DMS79 (cell line): ENCODE results near the gene PHKA1.
"Not testable (repeated sequence)": the region's sequence is repeated elsewhere in the genome, so short reads cannot be mapped to it uniquely, and the experiment has no call there.

ENCODE experiments used
- DNase-seq: peaks from one replicate; lab custom pipeline; 2025; lab: John Stamatoyannopoulos, UW

PHKA1 gene

DNA sequence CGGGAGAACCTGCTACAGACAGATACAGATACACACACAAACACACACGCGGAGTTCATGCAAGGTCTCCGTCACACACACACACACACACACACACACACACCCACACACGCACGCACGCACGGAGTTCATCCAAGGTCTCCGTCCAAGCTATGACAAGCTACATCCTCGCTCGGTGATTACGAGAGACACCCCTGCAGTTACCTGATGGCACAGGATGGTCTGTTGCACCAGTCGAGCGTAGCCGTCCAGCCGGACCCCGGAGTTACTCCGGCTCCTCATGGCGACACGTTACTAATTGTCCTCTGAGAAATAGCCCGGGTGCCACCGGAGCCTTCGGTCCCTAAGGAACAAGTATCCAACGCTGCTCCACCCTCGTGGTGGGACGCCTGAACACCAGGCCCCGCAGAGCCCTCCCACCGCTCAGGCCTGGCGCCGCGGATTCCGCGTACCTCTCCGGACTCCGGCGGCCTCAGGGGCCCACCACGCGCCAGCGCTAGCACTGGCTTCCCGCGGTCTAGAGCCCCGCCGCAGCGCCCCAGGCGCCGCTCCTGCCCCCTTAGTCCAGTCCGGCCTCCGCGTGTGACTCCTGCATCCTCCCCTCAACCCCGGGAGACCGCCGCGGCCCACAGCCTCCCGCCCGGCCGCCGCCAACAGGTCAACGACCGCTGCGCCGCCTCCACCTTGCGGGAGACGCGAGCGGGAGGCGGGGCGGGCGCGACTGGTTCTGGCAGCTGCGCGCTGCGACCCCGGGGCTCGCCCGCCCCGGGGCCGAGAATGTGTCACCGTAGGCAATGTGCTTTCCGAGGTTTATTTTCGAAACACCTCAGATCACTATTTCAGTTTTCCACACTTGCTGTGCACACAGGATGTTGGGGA is at the start of gene PHKA1:
TSS of gene PHKA1 (minus strand) at position 708 of the 879 bp plus-strand sequence. CDS start at position 282, 426 bp downstream.
- peak; percentile 4 for DNase-seq

DNA sequence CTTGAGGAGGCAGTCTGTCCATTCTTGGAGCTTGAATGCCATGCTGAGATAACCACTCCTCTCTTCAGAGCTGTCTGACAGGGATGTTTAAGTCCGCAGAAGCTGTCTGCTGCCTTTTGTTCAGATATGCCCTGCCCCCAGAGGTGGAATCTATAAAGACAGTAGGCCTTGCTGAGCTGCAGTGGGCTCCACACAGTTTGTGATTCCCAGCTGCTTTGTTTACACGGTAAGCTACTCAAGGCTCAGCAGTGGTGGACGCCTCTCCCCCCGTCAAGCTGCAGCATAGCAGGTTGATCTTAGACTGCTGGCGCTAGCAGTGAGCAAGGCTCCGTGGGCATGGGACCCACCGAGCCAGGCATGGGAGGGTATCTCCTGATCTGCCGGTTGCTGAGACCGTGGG is 46.3 kb upstream of the PHKA1 start:
- not testable (repeated sequence) for DNase-seq

DNA sequence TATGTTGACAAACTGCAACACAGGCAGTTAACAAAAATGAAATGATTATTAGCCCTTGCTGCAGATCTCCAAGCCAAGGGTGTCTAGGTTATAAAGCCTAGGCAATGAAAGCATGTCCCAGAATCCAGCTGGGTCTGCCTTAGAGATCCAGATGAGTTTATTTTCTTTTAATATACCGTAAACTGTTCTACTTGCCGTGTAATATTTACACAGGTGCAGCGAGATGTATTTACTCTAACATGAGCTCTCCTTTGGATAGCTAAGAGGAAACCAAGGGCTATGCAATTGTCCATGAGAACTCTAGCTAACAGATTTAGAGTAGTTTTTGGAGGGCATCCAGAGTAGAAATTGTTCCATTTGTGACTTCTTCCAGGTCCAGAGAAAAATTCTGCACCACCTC is 34.4 kb upstream of the PHKA1 start:
- DNase-seq = not testable (repeated sequence)

DNA sequence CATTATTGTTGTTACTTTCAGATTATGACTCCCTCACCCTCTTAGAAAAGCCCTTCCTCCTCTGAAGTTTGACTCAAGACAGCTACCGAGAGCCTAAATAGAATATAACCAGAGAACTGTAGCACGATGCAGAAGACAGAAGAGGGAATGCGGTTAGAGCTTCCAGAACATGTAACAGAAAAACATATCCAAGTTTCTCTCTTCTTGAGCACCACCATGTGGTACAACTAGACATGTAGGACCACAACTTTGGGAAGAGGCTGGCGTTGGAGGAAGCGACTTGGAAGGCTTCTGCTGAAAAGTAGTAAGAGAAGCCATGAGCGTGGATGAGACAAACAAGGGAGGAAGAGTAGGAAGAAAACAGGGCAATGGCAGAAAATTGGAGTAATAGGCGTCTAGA is 31.4 kb upstream of the PHKA1 start:
- not testable (repeated sequence) for DNase-seq

DNA sequence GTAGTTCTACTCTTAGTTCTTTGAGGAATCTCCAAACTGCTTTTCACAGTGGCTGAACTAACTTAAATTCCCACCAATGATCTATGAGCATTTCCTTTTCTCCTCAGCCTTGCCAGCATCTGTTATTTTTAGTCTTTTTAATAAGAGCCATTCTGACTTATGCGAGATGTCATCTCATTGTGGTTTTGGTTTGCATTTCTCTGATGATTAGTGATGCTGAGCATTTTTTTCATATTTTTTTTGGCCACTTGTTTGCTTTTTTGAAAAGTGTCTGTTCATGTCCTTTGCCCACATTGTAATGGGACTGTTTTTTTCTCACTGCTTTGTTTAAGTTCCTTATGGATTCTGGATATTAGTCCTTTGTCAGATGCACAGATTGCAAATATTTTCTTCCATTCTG is 21.5 kb upstream of the PHKA1 start:
- no peak for DNase-seq

DNA sequence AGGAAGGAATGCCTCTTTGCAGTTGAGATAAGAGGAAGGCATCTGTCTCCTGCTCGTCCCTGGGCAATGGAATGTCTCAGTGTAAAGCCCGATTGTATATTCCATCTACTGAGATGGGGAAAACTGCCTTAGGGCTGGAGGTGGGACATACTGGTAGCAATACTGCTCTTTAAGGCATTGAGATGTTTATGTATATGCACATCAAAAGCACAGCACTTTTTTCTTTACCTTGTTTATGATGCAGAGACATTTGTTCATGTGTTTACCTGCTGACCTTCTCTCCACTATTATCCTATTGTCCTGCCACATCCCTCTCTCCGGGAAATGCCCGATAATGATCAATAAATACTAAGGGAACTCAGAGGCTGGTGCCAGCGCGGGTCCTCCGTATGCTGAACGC is 19.5 kb upstream of the PHKA1 start:
- not testable (repeated sequence) for DNase-seq

DNA sequence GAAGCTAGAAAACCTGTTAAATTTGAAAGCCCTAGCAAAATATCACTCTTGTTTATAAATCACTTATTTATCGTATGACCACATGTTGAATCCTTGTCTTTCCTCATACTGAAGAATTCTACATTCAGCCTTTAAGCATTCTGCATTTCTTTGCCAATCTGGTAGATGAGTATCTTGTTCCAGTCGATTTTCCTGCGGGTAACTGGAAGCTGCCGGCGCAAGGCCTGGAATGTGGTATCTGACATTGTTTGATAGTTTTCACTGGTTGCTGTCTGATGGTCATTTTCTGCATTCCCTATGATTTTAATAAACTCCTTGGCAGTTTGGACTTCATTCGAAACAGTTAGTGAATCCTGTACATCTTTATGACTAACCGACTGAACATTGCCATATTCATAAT is 13.7 kb upstream of the PHKA1 start:
- no peak for DNase-seq

DNA sequence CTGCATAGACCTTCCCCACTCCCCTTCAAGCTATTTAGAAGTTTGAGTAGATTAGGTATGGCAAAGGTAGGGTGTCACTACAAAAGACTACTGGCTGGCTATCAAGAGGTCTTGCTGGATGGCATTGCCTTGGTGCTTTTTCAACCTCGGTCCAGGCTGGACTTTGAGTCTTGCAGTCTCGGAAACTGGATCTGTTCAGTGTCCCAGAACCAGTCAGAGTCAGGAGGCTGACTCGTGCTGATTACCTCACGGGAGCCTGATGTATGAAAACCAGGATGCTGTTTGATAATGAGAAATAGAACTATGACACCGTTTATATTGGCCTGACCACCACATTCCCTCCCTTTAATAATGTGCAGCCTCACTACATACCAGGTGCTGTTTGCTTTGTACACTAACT is 2.7 kb upstream of the PHKA1 start:
- no peak for DNase-seq

DNA sequence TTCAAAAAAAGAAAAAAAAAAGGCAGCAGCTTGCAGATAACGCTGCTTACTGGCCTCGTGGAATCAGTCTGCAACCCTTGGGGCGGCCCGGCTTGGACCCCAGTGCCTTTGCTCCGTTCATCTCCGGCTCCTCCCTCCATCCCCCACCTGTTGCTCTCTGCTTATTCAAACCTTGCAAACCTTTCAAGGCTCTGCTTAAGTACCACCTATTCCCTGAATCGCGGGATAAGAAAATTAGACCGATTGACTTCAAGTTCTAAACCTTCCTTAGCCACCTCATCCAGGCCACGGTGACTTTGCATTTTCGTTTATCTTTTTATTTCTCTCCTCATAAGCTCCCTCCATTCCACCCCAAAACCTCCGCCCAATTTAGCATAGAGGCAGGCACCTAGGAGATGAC is 1.4 kb upstream of the PHKA1 start:
- DNase-seq = no peak

DNA sequence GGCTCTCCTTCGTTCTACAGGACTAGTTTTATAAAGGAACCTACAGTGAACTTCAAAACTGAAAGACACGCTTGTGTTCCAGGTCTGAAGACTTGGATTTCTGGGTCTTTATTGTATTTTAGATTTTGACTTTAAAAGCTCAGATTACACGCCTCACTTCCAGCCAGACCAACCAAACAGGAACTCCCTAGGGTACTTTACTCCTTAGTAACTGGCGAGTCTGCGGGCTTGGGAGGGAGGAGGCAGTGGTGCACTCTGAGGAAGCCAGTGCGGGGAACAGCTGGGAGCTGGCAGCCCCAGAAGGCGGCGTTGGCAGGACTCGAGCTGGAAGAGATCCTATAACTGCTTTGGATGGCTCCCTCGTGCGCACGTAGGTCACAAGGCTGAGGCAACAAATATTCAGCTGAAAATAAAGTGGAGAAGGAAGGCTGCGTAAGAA is 391 bp upstream of the PHKA1 start:
- DNase-seq = peak; percentile 32

DNA sequence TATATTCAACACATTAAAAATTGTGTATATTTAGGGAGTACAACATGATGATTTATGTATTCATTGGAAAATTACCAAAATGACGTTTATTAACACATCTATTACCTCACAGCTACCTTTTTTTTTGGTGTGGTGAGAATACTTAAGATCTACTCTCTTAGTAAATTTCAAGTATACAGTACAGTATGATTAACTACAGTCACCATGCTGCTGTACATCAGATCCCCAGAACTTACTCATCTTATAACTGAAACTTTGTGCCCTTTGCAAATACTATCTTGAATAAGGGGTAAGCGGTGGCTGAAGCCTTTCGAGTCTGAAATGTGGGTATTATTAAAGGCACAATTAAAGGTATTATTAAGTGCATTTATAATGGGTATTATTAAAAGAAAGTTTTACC is 976 bp downstream of the PHKA1 start:
- DNase-seq = no peak

DNA sequence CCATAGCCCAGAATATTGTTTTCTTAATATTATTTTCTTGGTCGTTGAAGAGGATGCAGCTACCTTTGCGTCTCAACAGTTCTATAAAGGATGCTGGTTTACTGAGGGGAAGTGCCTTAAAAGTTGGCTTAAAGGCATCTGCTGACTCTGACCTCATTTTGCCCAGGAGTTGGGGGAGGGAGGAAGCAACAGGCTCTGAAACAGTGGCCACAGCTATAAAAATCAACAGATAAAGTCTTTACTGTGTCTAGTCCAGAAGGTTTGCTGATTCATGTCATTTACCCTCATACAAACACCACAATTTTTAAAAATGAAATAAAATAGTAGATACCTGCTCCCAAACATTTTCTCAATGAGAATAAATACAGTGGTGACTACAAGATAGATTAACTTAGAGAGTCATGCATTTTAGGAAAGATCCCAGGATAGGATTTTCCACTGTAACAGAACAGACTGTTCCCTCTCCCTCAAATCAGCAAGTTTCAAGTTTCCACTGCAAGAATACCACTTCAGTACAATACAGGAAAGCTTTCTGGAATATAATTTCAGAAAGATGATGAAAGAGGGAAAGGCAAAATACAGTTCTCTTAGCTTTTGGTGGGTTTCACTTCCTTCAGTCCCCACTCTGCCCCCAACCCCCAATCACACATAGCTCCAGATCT is 1.9 kb downstream of the PHKA1 start:
- DNase-seq = no peak

DNA sequence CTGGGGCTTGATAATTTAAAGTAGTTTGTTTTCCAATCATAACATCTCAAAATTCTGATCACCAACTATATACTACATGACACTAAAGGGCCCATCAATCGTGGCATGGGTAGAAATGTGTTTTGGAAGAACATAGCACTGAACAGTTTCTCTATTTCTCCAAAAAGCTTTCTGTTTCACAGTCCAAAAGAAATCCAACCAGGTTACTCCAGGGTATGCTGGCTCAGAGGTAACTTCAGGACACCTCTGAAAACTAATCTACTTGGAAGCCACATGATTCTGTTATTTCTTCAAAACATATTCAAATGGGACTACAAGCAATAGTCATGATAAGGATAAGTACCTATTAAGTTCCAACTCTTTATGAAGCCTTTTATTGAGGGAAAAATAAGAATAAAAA is 8.3 kb downstream of the PHKA1 start:
- DNase-seq = no peak

DNA sequence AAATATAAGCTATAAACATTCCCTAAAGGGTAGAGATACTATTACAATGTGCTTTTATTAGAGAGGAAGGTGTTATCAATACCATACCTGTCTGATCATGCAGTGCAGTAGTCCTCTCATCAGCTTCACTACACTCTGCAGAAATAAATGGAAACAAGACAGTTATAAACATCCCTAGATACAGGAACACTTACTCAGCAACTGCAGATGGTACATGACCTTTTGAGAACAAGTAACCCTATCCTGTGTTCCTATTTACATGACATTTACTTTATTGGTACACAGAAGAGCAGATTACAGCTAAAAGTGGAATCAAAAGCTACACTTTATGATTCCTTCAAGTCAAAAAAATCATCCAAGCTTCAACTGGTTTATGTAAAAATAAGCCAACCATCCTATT is 9.0 kb downstream of the PHKA1 start:
- no peak for DNase-seq

DNA sequence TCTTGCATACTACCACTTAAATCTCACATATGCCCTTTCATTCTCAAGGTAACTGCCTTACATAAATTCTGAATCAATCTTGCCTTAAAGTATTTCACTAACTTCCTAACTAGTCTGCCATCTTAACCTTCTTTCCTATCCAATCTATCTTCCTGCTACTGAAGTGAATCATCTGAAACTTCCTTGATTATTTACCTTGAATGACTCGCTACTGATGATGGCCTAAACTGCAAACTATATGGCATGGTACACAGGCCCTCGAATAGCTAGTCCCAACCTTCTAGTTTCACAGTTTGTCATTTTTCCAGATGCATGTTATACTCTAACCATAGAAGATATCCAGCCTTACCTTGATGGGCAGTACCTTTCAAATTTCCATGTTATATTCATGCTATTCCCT is 19.9 kb downstream of the PHKA1 start:
- no peak for DNase-seq

DNA sequence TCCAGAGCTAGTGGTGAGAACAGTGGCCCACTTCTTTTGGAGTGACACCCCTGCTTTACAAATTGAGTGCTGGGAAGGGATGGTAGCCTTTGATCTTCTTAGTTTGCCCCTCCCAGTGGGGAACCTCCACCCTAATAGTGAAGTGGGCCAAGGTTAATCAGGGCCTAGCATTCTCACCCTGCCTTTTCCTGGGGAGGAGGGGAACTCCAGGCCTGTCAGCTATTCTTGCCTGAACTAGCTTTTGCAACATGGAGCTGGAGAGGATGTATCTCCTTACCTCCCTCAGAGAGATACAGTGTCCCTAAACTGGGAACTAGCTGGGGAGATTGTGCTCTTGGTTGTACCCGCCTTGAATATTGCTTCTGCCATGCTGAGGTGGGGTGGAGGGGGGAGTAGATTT is 20.6 kb downstream of the PHKA1 start:
- no peak for DNase-seq

DNA sequence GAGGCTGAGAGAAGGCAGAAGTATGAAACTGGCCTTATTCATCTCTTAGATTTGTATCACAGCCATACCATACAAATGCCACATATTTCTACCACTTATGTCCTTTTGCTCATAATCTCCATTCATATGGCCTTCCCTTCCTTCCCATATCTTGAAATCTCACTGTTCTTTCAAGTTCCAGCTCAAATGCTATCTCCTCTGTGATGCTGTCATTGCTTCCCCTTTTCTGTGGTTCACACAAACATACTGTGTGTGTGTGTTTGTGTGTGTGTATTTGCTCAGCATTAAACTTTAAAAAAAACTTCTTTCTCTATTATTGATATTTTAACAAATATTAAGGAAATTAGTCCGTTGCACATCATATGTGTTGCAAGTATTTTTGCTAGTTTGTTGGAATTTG is 26.7 kb downstream of the PHKA1 start:
- no peak for DNase-seq

DNA sequence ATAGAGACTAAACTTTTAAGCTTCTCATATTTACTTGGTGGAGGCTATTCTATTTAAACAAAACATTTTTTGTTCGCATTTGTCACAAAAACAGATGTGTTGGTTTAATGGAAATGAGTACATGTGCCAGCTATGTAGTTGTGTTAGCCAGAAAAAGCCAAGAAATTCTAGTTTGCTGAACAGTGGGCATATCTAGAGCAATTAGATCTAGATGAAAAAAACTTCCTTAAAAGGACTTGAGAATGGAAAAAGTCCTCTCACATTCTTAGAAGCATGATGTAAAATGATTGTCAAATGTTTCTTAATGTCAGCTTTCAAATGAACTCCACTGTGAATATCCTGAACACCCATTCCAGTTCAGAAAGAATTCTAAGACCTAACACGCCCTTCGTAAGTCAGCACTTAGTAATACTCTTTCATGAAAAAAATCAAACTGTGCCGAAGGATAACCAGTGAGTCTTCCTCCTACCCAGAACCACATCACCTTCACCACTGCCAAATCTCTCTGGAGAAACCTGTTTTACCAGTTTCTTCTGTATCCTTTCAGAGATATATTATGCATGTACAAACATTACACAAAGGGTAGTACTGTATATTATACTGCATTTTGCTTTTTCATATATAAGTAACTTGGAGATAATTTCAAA is 28.2 kb downstream of the PHKA1 start:
- peak; percentile 1 for DNase-seq

DNA sequence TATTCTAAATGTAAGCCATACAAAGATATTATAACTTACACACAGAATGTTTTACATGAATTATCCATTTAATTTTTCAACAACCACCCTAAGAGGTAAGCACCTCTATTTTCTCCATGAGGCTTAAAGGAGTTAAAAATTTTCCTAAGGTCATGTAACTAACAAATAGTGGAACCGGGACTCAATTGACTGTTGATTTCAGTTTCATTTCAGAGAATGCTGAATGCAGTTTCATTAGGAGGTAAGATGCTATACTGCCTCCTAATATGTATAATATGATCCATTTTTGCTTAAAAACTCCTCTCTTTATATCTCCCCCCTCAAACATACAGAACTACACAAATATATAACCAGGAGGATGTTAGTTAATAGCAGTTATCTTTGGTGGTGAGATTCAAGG is 29.1 kb downstream of the PHKA1 start:
- no peak for DNase-seq

DNA sequence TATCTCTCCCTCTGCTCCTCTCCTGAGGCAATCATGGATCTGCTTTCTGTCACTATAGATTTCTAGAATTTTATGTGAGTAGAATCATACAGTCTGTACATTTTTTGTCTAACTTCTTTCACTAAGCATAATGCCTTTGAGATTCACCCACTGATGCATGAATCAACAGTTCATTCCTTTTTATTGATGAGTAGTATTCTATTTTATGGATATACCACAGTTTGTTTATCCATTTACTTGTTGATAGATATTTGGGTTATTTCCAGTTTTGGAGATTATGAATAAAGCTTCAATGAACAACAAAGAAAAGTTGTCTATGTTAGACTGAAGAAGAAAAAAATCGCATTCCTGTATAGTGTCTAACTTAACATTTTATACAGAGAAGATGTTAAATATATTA is 30.5 kb downstream of the PHKA1 start:
- no peak for DNase-seq

DNA sequence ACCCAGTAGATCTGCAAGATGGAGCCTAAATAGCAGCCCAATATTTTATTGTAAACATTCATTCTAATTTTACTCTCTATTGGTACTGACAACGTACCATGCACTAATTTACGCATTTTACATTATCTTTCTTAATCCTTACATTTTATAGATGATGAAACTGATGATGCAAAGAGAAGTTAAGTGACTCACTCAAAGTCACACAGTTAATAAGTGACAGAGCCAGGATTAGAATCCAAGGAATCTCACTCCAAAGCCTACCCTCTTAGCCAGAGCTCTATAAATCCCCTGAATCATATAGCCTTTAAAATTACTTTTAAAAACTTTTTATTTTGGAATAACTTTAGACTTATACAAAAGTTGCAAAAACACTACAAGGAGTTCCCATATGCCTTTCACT is 37.6 kb downstream of the PHKA1 start:
- DNase-seq = no peak

DNA sequence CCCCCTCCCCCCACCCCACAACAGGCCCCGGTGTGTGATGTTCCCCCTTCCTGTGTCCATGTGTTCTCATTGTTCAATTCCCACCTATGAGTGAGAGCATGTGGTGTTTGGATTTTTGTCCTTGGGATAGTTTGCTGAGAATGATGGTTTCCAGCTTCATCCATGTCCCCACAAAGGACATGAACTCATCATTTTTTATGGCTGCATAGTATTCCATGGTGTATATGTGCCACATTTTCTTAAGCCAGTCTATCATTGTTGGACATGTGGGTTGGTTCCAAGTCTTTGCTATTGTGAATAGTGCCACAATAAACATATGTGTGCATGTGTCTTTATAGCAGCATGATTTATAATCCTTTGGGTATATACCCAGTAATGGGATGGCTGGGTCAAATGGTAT is 40.2 kb downstream of the PHKA1 start:
- DNase-seq = not testable (repeated sequence)

DNA sequence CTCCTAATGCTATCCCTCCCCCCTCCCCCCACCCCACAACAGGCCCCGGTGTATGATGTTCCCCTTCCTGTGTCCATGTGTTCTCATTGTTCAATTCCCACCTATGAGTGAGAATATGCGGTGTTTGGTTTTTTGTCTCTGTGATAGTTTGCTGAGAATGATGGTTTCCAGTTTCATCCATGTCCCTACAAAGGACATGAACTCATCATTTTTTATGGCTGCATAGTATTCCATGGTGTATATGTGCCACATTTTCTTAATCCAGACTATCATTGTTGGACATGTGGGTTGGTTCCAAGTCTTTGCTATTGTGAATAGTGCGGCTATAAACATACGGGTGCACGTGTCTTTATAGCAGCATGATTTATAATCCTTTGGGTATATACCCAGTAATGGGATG is 44.6 kb downstream of the PHKA1 start:
- not testable (repeated sequence) for DNase-seq
